ENCODE data around the gene PHB1. TPM values are rescaled to one million over a fixed set of nuclear protein-coding genes. Genes with fewer than 3 reads are reported as not detected.

Gene PHB1
- total and polyA plus RNA-seq, 5 donors = 186 to 239 (median 213) TPM

DNA sequence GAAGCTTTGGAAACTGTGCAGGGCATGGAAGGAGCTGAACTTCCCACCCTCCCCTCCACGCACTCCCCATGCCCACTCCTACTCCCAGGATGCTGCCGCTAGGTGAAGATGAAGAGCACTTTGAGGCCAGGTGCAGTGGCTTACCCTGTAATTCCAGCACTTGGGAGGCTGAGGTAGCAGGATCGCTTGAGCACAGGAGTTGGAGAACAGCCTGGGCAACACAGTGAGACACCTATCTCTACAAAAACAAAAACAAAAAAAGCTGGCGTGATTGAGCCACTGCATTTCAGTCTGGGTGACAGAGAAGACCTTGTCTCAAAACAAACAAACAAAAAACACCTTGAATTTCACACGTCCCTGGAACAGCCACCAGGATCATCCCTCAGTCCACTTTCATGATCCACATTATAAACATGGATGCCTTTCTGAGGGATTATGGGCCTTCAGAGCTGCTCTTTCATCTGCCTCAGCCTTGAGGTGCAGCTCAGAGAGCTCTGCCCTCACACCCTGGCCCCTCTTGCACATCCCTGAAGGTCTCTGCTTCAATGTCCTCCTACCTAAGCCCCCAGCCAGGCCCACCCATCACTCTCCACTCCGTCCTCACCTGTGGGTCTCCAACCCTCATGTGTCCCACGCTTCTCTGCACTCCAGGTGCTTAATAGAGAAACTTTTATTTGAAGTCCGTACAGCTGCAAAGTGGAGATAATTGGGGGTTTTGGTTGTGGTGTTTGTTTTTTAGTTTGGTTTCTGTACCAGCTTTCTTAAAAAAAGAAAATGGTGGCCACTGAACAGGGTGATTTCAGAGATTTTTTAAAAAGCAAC lies 25.8 kb downstream of the PHB1 start:
- 95% methylated on average over 8 of the region's 8 CpGs for WGBS
- intact Hi-C loops (cut with DNase I) = no loop called here
- no peaks in the 10 kb centered on the region for H3K4me1 ChIP-seq (ENCODE audit: control insufficient read depth, insufficient read depth, low read length)
- H3K27ac ChIP-seq (ENCODE audit: low read length) = no peak overlapping the region
- H3K9me3 ChIP-seq (ENCODE audit: control insufficient read depth, low read length) = no peaks in the 10 kb centered on the region
- ATAC-seq (no peak), DNase-seq (no peak)
- no peak overlapping the region for H3K4me3 ChIP-seq (ENCODE audit: low read length)
- H3K27me3 ChIP-seq (ENCODE audit: control insufficient read depth, insufficient read depth) = no peaks in the 10 kb centered on the region

DNA sequence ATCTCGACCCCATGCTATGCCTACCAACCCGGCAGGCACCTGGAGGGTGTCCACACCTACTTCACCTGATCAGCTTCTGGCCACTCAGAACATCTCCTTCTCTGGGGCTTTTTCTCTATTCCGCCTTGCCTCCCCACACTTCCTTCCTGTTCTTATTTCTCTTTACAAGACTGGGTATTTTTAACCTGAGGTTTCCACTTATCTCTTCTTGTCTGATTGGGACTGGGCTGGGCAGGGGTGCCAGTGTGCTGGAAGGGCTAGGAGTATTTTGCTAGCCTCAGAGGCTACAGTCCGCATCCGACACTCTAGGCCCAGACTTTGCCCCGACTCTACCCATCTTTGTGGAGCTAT lies 26.4 kb downstream of the PHB1 start:
- ATAC-seq = no peak
- no peak for DNase-seq
- WGBS = 84% methylated on average over 6 of the region's 6 CpGs
- Histone ChIP-seq H3K4me1 (ENCODE audit: control insufficient read depth, insufficient read depth, low read length) (no peaks in the 10 kb centered on the region), H3K9me3 (ENCODE audit: control insufficient read depth, low read length) (no peaks in the 10 kb centered on the region), H3K4me3 (ENCODE audit: low read length) (no peak overlapping the region), H3K27ac (ENCODE audit: low read length) (no peak overlapping the region), H3K27me3 (ENCODE audit: control insufficient read depth, insufficient read depth) (no peaks in the 10 kb centered on the region)
- intact Hi-C loops (cut with DNase I) = no loop called here

DNA sequence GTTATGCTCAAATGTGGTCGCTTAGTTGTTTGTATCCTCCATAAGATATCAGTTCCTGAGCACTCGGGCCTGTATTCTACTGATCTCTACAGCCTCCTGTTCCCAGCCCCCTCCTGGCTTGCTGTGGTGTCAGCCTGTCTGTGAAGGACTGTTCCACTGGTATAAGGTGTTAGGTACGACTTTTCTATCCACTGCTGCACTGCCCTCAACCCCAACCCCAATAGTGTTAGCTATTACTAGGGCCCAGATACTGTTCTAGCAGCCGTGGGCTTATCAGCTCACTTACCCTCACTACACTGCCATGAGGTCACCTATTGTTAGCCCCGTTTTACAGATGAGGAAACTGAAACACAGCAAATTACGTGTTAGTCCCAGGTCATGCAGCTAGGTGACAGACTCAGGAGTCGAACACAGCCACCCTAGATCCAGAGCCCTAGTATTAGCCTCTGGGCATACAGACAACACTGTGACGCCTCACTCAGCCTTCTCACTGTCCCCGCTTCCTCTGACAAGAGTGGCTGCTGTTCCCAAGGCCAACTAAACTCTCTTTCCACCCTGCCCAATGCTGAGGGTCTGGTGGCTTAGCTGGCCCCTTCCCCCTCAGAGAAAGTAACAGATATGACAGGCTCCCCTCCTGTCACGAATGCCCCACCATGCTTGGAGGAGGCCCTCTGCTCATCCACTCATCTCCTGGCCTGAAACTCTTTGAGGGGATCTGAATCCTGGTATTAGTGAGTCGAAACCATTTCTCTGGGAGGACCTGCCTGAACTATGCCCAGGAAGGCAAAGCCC lies 27.0 kb downstream of the PHB1 start:
- no peak overlapping the region for H3K4me3 ChIP-seq (ENCODE audit: low read length)
- no peak overlapping the region for H3K27ac ChIP-seq (ENCODE audit: low read length)
- no peaks in the 10 kb centered on the region for H3K27me3 ChIP-seq (ENCODE audit: control insufficient read depth, insufficient read depth)
- H3K9me3 ChIP-seq (ENCODE audit: control insufficient read depth, low read length) = no peaks in the 10 kb centered on the region
- intact Hi-C loops (cut with DNase I) = no loop called here
- ATAC-seq (no peak), DNase-seq (no peak)
- no peaks in the 10 kb centered on the region for H3K4me1 ChIP-seq (ENCODE audit: control insufficient read depth, insufficient read depth, low read length)
- 84% methylated on average over 11 of the region's 11 CpGs for WGBS

DNA sequence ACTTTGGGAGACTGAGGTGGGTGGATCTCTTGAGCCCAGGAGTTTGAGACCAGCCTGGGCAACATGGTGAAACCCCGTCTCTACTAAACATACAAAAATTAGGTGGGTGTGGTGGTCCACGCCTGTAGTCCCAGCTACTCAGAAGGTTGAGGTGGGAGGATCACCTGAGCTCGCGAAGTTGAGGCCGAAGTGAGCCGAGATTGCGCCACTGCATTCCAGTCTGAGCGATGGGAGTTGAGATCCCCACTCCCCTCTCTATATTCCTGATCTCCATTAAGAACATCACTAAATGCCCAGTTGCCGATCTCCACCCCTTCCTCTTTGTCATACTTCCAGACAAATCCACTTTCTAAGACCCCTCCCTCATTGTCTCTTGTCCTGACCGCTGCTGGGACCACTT lies 28.3 kb downstream of the PHB1 start:
- Histone ChIP-seq H3K4me1 (ENCODE audit: control insufficient read depth, insufficient read depth, low read length) (no peaks in the 10 kb centered on the region), H3K27ac (ENCODE audit: low read length) (no peak overlapping the region), H3K4me3 (ENCODE audit: low read length) (no peak overlapping the region), H3K9me3 (ENCODE audit: control insufficient read depth, low read length) (no peaks in the 10 kb centered on the region), H3K27me3 (ENCODE audit: control insufficient read depth, insufficient read depth) (no peaks in the 10 kb centered on the region)
- 92% methylated on average over 10 of the region's 10 CpGs for WGBS
- DNase-seq = no peak
- intact Hi-C loops (cut with DNase I) = no loop called here
- ATAC-seq = no peak

DNA sequence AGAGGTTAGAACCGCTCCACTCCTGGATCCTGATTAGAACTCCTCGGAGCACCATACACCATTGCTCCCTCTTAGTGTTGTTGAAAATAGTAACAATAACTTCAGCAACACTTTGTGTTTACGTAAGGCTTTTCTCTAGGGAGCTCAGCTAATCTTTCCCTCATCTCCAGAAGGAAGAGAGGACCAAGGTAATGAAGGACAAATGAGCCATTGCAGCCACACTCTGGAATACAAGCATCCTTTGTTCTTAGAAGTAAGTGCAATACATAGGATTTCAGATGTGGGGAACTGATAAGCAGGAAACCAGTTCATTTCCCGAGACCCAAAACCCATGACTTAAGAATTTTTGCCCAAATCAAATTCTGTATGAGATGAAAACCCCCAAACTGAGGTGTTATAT lies 29.7 kb downstream of the PHB1 start:
- intact Hi-C loops (cut with DNase I) = no loop called here
- no peak overlapping the region for H3K27ac ChIP-seq (ENCODE audit: low read length)
- no peaks in the 10 kb centered on the region for H3K4me1 ChIP-seq (ENCODE audit: control insufficient read depth, insufficient read depth, low read length)
- ATAC-seq (no peak), DNase-seq (no peak)
- H3K4me3 ChIP-seq (ENCODE audit: low read length) = no peak overlapping the region
- 90% methylated on average over 4 of the region's 4 CpGs for WGBS
- no peaks in the 10 kb centered on the region for H3K27me3 ChIP-seq (ENCODE audit: control insufficient read depth, insufficient read depth)
- H3K9me3 ChIP-seq (ENCODE audit: control insufficient read depth, low read length) = no peaks in the 10 kb centered on the region

DNA sequence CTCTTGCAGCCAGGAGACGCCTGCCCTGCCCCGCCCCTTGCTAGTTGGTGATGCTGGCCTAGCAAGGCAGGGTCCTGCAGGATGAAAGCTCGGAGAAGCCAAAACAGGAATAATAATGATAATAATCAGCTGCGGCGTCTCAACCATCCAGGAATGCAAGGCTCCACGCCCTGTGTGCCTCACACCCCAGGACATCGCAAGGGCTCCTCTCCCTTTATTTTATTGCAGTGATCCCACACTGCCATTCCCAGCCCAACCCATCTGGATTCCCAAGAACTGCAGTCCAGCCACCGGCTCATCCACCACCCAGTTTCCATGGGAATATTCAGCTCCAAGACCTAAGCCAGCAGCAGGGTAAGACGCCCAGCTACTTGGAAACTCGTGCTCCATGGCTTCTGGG lies 31.6 kb downstream of the PHB1 start:
- WGBS = 87% methylated on average over 10 of the region's 10 CpGs

DNA sequence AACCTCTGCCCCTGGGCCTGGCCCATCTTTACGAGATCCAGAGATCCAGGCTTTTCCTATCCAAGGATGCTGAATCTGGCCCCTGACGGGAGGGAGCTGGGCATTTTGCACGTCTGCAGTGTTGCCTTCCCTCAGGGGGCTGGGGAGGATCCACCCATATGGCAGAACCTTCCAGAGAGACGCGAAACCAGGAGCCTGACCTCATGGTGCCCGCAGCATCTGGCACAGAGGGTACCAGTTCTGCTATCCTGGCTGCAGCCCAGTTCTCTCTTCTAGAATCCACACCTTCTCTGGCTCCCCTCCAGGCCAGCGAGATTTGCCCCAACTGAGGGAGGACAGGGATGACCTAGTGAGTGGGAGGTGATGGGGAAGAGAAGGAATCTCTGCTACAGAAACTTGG lies 32.1 kb downstream of the PHB1 start:
- Histone ChIP-seq H3K4me1 (ENCODE audit: control insufficient read depth, insufficient read depth, low read length) (no peaks in the 10 kb centered on the region), H3K9me3 (ENCODE audit: control insufficient read depth, low read length) (no peaks in the 10 kb centered on the region), H3K27me3 (ENCODE audit: control insufficient read depth, insufficient read depth) (no peaks in the 10 kb centered on the region), H3K4me3 (ENCODE audit: low read length) (no peak overlapping the region), H3K27ac (ENCODE audit: low read length) (no peak overlapping the region)
- DNase-seq (peak in 2 of 3 donors; percentile 50 to 66), ATAC-seq (peak in 1 of 2 donors; percentile 10)
- 64% methylated on average over 7 of the region's 7 CpGs for WGBS
- intact Hi-C loops (cut with DNase I) = no loop called here

More for the DNA sequence above, 31.6 kb downstream of the PHB1 start:
- no peak for ATAC-seq
- Histone ChIP-seq H3K27ac (ENCODE audit: low read length) (no peak overlapping the region), H3K4me3 (ENCODE audit: low read length) (no peak overlapping the region), H3K9me3 (ENCODE audit: control insufficient read depth, low read length) (no peaks in the 10 kb centered on the region), H3K4me1 (ENCODE audit: control insufficient read depth, insufficient read depth, low read length) (no peaks in the 10 kb centered on the region), H3K27me3 (ENCODE audit: control insufficient read depth, insufficient read depth) (no peaks in the 10 kb centered on the region)
- intact Hi-C loops (cut with DNase I) = no loop called here
- DNase-seq = no peak

DNA sequence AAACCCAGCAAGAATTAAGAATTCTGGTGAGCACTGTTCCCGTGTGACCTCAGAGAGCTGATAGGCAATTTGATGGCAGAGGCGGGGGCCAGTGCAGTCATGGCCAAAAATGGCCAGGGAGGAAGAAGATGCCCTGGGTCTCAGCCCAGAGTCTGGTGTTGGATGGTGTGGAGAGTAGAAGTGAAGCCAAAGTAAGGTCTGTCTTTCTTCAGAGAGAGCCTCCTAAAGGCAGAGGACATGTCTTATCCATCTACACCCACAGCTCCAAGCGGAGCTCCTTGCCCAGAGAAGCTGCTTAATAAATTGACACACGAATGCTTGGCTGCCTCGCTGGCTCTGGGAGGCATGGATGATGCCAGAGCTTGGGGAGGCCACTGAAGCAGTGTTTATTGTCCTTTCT lies 32.9 kb downstream of the PHB1 start:
- H3K27ac ChIP-seq (ENCODE audit: low read length) = no peak overlapping the region
- H3K4me1 ChIP-seq (ENCODE audit: control insufficient read depth, insufficient read depth, low read length) = no peaks in the 10 kb centered on the region
- no peaks in the 10 kb centered on the region for H3K9me3 ChIP-seq (ENCODE audit: control insufficient read depth, low read length)
- no peaks in the 10 kb centered on the region for H3K27me3 ChIP-seq (ENCODE audit: control insufficient read depth, insufficient read depth)
- H3K4me3 ChIP-seq (ENCODE audit: low read length) = no peak overlapping the region
- intact Hi-C loops (cut with DNase I) = no loop called here
- 59% methylated on average over 5 of the region's 5 CpGs for WGBS
- no peak for ATAC-seq
- DNase-seq = no peak

DNA sequence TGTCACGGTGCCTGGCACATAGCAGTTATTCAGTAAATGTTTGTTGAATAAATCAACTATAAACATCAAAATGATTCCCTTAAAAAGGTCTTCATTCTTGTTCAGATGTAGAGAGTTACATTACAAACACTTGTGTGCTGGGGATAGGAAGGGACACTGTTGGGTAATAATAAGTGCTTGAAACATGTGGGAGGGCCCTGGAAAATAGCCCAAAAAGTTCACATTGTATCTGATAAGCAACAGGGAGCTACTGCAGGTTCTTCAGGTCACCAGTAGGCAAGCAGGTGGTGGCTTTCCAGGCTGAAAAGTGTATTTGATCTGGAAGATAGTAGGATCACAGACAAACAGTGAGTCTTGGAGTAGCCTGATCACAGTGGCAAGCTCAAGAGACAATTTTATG lies 33.6 kb downstream of the PHB1 start:
- H3K27me3 ChIP-seq (ENCODE audit: control insufficient read depth, insufficient read depth) = no peaks in the 10 kb centered on the region
- no peaks in the 10 kb centered on the region for H3K9me3 ChIP-seq (ENCODE audit: control insufficient read depth, low read length)
- no peaks in the 10 kb centered on the region for H3K4me1 ChIP-seq (ENCODE audit: control insufficient read depth, insufficient read depth, low read length)
- no peak for ATAC-seq
- WGBS = 91% methylated on average over 1 of the region's 1 CpG
- no peak overlapping the region for H3K27ac ChIP-seq (ENCODE audit: low read length)
- intact Hi-C loops (cut with DNase I) = no loop called here
- DNase-seq = no peak
- H3K4me3 ChIP-seq (ENCODE audit: low read length) = no peak overlapping the region

DNA sequence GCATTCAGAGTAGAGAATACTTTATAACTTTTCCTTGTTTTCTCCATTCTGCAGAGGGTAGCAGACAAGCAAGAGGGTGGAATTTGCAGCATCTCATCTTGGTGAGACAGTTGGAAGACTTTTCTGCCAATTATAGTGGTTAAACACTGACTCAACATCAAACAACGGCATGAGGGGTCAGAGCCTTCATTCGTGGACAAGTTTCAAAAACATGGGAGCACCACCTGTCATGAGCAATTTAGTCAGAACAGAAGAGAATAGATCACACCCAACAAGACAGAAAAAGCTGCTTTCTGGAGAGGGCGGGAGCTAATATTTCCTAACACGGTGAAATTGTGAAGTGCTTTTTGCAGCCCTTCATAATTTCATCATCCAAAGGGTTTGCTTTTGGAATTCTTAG lies 34.8 kb downstream of the PHB1 start:
- H3K4me1 ChIP-seq (ENCODE audit: control insufficient read depth, insufficient read depth, low read length) = no peaks in the 10 kb centered on the region
- intact Hi-C loops (cut with DNase I) = no loop called here
- ATAC-seq (no peak), DNase-seq (no peak)
- no peak overlapping the region for H3K27ac ChIP-seq (ENCODE audit: low read length)
- WGBS = 77% methylated on average over 4 of the region's 4 CpGs
- no peaks in the 10 kb centered on the region for H3K27me3 ChIP-seq (ENCODE audit: control insufficient read depth, insufficient read depth)
- no peak overlapping the region for H3K4me3 ChIP-seq (ENCODE audit: low read length)
- H3K9me3 ChIP-seq (ENCODE audit: control insufficient read depth, low read length) = no peaks in the 10 kb centered on the region

DNA sequence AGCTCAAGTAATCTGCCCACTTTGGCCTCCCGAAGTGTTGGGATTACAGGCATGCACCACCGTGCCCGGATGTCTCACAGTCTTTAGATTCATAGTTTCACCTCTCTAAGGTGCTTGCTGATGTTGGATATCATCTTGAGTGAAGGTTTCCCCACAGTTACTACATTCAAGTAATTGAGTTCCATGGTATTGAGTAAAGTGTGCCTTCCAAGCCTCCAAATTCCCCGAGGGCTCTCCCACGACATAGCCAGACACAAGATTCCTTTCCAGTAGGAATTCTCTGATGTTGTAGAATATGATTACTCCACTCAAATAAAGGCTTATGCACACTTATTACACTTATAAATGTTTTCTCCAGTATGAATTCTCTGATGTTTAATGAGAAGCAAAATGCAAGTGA lies 36.4 kb downstream of the PHB1 start:
- H3K4me3 ChIP-seq (ENCODE audit: low read length) = no peak overlapping the region
- no peaks in the 10 kb centered on the region for H3K27me3 ChIP-seq (ENCODE audit: control insufficient read depth, insufficient read depth)
- ATAC-seq = no peak
- 81% methylated on average over 5 of the region's 5 CpGs for WGBS
- intact Hi-C loops (cut with DNase I) = no loop called here
- H3K4me1 ChIP-seq (ENCODE audit: control insufficient read depth, insufficient read depth, low read length) = no peaks in the 10 kb centered on the region
- H3K27ac ChIP-seq (ENCODE audit: low read length) = no peak overlapping the region
- DNase-seq = no peak
- H3K9me3 ChIP-seq (ENCODE audit: control insufficient read depth, low read length) = no peaks in the 10 kb centered on the region

All from right cardiac atrium (tissue), 5 donors.